Fibroblast of the conjunctiva (primary cell): ENCODE results near the gene SH3GL3.

Source experiments
- DNase-seq: peaks from one replicate; pipeline ENCODE4 v3.0.0-alpha.2; 2010; ENCODE audit warnings: low read depth

SH3GL3 gene

DNA sequence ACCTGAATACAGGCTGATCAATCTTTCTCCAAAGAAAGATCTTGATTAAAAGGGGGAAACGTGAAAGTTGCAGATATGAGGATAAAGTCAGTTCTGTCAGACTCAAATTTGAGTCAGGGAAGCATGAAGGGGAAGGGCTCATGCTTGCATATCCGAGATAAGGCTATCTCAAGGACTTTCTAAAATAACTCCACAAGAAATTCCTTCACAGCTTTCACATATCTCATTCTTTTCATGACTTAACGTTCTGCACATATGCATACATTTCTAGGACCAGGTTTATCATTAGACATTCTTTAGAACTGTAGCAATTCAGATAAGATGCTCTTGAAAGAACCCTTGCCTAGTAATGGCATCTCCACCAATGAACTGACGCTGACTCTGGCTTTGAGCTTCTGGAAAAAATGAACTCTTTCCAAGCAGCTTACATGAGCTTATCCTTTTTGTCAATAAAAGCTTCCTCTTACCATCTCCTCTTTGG, 15.9 kb downstream of the SH3GL3 start:
- no peak for DNase-seq

DNA sequence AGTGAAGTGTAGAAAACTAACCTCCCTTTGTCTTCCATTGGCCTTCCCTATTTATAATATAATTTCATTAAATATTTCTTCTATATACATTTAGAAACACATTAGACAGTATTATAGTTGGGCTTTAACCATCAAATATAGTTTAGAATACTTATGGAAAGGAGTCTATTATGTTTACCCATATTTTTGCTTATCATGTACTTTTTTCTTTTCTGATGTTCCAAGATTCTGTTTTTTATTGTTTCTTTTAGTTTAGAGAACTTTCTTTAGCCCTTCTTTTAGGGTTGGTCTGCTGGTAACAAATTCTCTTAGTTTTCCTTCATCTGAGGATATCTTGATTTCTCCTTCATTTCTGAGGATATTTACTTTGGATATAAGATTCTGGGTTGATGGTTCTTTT, 23.7 kb downstream of the SH3GL3 start:
- no peak for DNase-seq

DNA sequence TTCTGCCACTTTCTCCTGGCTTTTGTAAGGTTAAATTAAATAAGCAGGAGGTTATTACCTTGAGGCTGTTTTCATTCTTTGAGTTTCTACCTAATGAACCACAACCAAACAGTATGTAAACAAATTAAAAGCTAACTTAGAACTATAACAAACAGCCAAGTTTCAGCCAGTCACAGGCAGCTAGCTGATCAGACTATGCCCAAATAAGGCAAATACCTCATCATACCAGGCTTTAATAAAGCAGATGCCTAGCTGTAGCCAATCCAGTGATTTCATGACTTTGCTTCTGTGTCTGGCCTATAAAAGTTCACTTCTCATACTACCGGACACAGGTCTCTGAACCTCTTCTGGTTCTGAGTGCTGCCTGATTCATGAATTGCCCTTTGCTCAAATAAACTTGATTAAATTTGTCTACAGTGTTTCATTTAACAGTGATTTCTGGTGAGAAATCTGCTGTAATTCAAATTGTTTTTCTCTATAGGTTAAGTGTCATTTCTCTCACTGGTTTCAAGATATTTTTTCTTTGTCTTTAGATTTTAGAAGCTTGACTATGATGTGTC, 24.2 kb downstream of the SH3GL3 start:
- no peak for DNase-seq

DNA sequence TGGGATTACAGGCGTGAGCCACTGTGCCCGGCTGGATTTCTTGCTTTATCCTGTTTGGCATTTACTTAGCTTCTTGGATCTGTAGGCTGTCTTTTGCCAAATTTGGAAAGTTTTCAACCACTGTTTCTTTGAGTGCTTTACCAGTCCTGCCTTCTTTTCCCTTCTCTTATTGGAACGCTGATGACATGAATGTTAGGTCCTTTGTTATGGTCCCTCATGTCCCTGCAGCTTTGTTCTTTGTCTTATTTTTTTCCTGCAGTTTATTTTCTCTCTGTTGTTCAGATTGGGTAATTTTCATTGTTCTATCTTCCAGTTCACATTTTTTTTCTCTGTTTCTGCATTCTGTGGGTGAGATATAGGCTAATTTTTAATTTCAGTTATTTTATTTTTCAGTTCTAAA, 25.0 kb downstream of the SH3GL3 start:
- no peak for DNase-seq

DNA sequence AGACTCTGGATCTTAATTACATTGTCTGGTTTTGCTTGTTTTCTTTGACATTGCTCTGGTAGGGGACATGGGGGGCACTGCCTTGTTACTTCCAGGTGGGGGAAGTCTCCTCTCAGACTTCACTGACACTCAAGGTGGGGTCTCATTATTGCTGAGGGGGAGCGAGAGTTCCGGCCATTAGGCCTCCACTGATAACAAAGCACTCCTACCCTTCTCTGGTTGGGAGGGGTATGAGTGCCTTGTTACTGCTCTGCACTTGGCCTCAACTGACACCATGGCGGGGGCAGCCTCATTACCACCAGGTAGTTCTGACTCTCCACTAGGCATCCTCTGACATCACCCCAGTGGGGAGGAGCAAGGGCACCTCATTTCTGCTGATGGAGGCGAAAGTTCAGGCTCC, 25.7 kb downstream of the SH3GL3 start:
- DNase-seq, result no peak

DNA sequence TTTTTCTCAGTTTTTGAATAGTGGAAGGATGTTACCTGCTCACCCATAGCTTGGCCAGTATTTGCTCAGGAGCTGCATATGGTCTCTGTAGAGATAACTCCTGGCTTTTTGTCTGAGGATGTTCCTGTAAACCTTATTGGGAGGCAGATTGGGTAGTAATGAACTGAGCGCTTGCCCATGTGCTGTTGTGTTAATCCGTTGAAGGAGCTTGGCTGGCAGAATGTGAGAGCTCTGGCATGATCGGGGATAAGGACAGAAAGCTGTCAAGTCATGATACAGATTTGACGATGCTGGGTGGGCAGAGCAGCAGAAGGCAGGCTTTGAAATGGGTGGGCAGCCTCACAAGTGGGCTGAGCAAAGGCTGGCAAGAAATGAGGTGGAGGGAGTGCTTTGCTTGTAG, 27.4 kb downstream of the SH3GL3 start:
- no peak for DNase-seq

DNA sequence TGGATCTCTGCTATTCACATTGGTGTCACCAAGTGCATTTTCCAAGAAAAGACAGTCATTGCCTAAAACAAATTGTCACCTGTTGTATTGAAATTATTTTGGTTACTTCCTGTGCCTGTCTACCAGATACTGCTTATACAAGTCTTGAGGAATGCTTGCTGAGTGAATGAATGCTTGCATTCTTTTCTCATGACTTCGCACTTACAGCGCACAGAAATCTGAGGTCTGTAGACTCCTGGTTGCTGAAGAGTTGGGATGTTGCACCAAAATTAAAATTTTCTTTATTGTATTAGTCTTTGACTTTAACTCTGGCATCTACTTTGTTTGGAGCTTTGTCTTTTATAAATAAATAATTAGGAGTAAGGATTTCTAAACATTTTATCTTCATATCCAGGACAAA, 28.4 kb downstream of the SH3GL3 start:
- DNase-seq, result peak; percentile 18

DNA sequence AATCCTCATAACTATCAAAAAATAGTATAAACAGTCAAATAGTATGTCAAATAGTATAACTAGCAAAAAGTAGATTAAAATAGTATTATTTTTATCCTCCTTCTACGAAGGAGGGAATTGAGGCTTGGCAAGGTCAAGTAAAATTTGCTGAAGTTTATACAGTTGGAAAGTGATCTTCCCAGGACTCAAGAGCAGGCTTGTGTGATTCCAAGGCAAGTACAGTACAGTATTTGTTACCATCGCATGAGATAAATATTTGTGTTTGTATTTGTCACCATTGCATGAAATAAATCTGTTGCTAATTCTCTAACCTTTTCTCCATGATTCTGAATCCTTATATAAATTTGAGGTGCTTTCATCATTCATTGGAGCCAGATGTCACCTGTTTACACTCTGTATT, 28.9 kb downstream of the SH3GL3 start:
- no peak for DNase-seq

DNA sequence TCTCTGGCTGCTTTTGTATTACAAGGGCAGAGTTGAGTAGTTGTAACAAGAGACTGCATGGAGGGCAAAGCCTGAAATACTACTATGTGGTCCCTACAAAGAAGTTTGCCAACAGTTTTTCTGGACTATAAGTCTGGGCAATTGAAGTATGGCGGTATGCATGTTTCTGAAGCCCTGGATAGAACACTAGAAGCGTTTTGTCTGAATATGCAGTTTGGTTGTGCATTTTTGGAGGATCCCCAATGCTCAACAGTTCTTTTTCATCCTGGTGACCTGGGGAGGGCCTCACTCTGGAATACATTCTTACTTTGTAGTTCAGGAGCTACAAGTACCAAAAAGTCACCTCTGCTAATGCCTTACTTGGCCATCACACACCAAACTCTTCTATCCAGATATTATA, 29.6 kb downstream of the SH3GL3 start:
- DNase-seq, result no peak

DNA sequence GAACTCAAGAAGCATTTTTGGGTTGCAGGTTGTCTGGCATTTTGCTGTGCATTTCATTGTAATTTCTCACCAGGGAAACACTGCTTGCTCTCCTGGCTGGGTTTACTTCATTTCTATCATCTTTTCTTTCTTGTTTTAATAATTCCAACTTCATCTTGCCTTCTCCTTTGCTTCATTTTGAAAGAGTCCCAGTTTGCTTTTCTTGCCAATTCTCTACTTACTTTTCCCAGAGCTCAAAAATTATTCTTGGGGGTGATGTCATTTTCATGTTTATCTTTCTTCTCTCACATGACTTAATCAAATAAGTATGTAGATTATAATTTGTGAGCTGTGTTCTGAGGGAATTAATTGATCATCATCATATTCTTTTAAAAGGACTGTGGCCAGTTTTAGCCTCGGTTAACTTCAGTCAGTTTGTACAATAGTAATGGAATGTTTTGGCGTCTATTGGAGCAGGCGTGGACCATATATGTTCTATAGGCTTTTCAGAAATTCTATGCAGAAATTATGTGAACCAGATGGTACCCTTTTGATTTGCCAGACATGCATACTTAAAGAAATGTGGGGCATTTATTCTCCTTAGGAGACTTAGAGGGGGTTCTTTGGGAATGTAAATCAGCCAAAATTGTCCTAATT, 30.1 kb downstream of the SH3GL3 start:
- DNase-seq, result no peak

DNA sequence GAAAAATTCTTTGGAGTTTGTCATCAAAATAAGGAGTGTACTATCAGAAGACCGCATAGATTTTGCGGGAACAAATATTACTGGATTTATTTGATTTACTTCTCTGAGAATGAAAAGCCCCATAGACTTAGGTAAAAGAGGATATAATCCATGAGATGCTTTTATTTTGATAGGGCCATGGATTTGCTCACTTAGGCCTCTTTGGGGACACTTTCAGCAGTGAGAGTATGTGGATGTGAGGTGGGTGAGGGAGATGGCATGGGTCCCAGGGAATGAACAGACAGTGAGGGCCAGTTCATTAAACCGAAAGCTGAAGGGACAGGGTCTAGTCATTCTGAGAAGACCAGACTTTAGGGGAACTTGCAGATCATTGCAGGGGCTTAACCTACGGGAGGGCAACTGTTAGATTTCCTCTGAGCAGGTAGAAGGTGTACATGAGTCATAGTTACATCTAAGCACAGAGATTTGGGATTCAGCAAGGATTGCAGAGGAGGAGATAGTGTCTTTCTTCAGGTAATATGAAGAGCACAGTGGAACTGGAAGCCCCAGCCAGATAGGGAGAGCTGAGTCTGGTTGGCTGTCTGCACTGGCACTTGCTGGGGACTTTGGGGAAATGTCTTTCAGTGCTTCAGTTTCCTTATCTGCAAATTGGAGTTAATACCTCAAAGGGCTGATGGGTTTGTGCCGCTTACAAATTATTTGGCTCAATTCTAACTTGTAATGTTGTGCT, 30.8 kb downstream of the SH3GL3 start:
- DNase-seq, result no peak

DNA sequence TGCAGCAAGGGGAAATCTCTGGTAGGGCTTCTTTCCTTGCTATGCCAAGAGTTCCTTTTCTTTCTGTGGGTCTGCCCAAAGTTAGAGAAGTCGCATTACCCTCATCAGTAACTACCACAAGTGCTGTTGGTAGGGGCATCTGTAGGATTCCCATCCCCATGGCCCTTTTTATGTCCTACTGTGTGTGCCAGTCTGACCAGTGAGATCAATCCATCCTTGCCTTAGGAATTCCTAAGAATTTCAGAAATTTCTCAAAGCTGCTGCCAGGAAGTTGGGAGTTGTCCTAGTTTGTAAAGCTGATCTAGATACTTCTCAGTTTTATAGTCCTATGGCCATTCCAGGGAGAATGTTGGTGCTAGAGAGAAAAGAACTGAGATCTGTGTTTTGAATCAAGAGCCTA, 36.5 kb downstream of the SH3GL3 start:
- no peak for DNase-seq

DNA sequence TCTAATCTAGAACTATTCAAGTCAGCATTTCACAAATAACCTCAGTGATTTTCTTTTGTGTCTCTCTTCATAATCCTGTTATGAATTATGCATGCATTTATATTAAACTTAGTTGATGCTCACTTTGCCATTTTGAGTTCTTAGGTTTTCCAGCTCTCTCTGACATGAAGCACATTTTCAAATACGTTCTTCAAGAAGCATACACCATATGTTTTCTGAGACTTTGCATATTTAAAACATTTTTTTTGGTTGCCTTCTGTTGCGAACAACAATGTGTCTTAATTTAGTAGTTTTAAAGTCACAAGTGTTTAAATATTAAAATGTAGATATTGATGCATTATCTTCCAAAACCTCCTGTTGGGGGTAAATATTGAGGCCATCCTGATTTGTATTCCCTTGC, 37.5 kb downstream of the SH3GL3 start:
- DNase-seq, result no peak

DNA sequence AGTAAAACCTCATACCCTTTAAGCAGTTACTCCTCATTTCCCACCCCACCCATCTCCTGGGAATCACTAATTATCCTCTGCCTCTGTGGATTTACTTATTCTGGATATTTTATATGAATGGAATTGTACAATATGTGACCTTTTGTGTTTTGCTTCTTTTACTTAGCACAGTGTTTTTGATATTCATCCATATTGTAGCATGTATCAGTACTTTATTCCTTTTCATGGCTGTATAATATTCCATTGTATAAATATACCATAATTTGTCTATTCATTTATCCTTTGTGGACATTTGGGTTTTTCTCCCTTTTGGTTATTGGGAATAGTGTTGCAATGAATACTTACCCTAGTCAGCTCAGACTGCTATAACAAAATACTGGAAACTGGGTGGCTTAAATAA, 39.2 kb downstream of the SH3GL3 start:
- no peak for DNase-seq

DNA sequence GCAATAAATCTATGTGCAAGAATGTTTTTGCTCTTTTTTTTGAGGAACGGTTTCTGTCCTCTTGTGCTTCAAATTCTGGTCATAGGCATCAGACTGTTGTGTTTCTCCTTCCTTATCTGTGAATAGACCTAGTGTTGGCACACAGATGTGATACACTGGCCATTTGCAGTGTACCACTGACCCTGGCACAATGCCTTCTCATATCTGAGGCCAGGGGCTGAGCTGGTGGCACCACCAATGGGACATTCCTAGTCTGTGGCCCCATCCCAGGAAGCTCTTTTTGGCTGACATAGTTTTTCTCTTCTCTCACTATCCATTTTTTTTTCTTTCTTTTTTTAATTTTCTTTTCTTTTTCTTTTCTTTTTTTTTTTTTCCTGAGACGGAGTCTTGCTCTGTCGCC, 40.4 kb downstream of the SH3GL3 start:
- no peak for DNase-seq

DNA sequence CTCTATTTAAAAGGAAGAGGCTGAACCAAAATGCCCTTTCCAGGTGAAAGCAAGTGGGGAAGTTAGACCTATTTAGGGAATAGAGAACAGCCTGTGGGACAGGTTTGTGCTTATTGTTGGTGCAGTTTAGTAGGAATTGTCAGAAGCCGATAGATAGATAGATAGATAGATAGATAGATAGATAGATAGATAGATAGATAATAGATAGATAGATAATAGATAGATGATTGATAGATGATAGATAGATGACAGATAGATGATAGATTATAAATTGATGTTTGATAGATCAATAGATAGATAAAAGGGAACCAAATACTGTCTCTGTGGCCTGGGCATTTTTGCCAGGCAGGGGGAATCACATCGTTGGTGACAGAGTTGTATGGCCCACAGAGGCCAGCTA, 42.5 kb downstream of the SH3GL3 start:
- DNase-seq, result no peak

DNA sequence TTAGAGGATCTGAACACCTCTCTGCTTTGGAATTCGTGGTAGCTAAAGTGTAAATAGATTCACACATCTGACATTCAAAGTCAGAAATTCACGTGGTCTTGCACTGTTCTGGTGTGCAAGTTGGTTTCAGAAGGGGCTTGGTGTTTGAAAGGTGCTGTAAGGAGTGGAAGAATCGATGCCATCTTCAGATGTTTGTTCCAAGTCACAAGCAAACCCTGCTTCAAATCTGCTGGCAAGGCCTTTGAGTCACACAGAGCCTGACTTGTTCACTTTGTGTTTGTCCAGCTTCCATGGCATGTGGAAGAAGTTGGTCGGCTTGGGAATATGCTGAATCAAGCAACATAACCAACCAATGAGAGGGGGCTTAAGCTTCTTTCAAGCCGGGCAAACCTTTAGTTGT, 44.3 kb downstream of the SH3GL3 start:
- no peak for DNase-seq

DNA sequence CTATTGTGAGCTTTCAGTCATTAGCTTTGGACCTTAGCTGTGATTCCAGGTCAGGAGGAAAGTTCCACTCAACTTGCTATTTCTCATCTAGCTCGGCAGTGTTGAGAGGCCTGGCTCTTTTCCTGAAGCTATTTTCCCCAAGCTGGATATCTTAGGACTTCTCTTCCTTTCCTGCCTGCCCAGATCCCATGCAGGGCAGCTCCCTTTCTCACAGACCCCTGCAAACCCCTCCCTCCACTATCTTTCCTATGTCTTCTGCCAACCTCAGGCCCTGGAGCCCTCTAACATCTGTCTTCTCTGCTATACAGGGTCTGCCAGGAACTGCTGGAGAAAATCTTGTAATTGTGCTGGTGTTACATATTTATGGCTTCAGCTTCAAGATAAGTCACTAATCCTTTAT, 49.6 kb downstream of the SH3GL3 start:
- no peak for DNase-seq

DNA sequence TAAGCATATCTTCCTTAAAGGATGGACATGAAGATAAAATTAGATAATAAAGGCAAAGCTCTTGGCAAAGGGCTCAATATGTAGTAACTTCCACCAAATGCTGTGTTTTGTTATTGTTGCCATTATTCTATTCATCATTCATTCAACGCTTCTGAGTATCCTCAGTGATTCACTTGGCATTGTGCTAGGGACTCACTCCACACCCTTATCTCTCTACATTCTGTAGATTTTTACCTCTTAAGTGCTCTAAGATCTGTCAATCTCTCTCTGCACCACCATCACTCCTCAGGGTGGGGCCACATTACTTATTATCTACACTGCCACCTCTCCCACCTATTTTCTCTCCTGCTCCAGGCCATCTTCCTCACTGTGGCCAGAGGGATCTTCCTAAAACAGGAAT, 51.2 kb downstream of the SH3GL3 start:
- DNase-seq, result no peak

DNA sequence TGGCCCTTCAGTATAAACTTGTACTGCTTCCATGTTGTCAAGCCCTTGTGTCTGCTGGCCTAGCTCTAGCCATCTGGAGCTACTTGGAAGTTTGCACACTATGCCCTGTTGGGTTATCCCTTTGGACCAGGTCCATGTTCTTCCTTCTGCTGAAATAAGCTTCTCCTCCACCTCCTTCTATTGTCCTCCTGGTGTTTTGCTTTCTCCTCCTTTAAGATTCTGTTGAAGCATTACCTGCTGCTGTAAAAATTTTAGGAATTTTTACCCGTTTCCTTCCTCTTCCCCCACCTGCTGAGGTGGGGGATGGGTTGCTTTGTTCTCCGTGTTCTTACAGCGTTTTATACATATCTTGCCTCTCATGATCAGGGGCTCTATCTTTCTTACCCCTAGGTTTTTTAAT, 51.7 kb downstream of the SH3GL3 start:
- DNase-seq, result no peak

DNA sequence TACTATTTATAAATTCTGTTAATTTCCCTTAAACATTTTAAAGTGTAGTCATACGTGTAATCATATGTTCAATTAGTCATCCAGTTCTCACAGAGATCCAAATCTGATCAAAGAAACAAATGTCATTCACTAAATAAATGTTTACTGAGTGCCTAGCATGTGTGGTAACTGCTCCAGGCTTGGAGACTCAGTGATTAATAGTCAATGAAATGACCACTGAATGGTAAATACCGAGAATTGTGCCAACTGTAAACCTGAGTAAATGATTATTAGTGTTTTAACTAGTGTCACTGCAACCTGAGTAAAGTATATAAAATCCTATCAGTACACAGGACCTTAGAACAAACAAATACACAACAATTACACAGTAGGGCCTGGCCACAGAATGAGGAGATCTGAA, 52.3 kb downstream of the SH3GL3 start:
- no peak for DNase-seq

DNA sequence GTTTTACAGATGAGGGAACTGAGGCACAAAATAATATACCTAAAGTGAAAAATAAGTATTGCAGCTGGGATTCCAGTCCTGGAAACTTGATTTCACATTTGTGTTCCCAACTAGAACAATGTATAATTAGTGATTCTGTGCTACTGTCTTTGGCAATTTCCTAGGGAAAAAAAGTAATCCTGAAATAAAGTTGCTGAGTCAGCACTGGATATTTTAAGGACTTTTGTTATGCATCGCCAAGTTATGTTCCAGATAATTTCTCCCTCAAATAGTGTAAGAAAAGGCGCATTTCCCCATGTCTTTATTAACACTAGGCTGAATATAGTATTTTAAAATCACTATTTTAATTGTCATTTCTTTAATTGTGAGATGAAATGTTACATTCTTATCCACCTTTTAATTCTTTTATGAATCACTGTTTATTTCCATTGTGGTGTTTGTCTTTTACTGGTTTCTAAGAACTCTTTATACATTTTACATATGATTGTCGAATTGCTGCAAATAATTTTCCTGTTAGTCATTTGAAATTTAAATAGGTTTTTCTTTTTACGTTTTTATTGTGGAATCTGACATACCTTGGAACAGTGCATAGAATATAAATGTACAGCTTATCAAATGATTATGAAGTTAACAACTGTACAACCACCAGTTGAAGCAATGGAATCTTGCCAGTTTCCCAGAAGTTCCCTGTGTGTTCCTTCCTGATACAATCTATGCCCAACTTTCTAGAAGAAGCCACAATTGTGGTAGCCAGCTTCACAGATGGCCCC, 56.6 kb downstream of the SH3GL3 start:
- DNase-seq, result no peak

DNA sequence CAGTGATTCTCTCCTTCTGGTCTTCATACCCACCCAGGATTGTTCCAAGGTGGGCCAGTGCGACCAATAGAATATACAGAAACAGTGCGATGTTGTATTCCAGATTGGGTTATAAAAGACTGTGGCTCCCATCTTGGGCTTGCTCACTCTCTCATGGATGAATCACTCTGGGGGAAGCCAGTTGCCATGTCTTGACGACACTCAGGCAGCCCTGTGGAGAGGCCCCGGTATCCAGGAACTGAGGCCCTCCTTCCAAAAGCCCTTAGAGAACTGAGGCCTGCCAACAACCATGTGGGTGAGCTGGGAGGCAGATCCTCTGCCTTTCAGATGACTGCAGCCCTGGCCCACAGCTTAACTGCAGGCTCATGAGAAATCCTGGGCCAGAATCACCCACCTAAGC, 57.2 kb downstream of the SH3GL3 start:
- DNase-seq, result no peak
